Heart left ventricle (tissue), 16 donors: ENCODE data around the gene HGFAC. TPM values are rescaled to one million over a fixed set of nuclear protein-coding genes. Genes with fewer than 3 reads are reported as not detected.

Experiments
- ATAC-seq, 4 donors: fragments of 200-7000 bp; cut with Tn5 transposase; one replicate each; pipeline ENCODE4 v1.9.1; 2020 to 2022; ENCODE audit warnings: moderate library complexity in 4 of 4, mild to moderate bottlenecking in 3 of 4, moderate number of reproducible peaks in 1 of 4
- DNase-seq, 5 donors: peaks; one replicate each; pipeline ENCODE4 v3.0.0-alpha.2; 2020
- H3K27ac ChIP-seq, 12 donors: fragments of 200-600 bp; sonication (generic) in 4 of 12; one replicate each; pipeline versions ENCODE4 v1.5.0 to v1.8.0; 2016 to 2022; ENCODE audit warnings: mild to moderate bottlenecking in 2 of 12
- H3K27me3 ChIP-seq, 9 donors: fragments of 200-600 bp; sonication (generic) in 2 of 9; one replicate each; pipeline versions ENCODE4 v1.5.1 to v1.8.0; 2016 to 2022; ENCODE audit warnings: mild to moderate bottlenecking in 3 of 9
- H3K36me3 ChIP-seq, 9 donors: fragments of 200-600 bp; sonication (generic) in 2 of 9; one replicate each; pipeline versions ENCODE4 v1.5.0 to v1.8.0; 2018 to 2022; ENCODE audit warnings: mild to moderate bottlenecking in 2 of 9
- H3K4me1 ChIP-seq, 12 donors: fragments of 200-600 bp; sonication (generic) in 4 of 12; one replicate each; pipeline versions ENCODE4 v1.5.0 to v1.8.0; 2016 to 2022; ENCODE audit warnings: mild to moderate bottlenecking in 3 of 12
- H3K4me3 ChIP-seq, 12 donors: fragments of 200-600 bp; sonication (generic) in 4 of 12; one replicate each; pipeline versions ENCODE4 v1.5.0 to v1.8.0; 2017 to 2022; ENCODE audit warnings: mild to moderate bottlenecking in 9 of 12, moderate library complexity in 4 of 12
- H3K9me3 ChIP-seq, 12 donors: fragments of 200-600 bp; sonication (generic) in 4 of 12; one replicate each; pipeline versions ENCODE4 v1.5.0 to v1.8.0; 2016 to 2022; ENCODE audit warnings: mild to moderate bottlenecking in 1 of 12
- POLR2A ChIP-seq, 2 donors: fragments of 450-650 bp; IDR thresholded peaks; one replicate each; pipeline ENCODE4 v1.6.1; 2017; ENCODE audit warnings: antibody characterized with exemption in 2 of 2, mild to moderate bottlenecking in 2 of 2, moderate library complexity in 2 of 2
- WGBS, 4 donors: extraction: QIAGEN DNeasy Blood & Tissue Kit in 2 of 4; methylation state at CpG; one replicate each; pipeline versions ENCODE4 v1.1.5 to v1.1.7; 2013 to 2018; 5-methylcytosine and 5-hydroxymethylcytosine counted together
- intact Hi-C, 10 donors: fragments of 100-400 bp; cut with DNase I; formaldehyde crosslinking; loops; one replicate each; pipeline versions ENCODE4 v1.11.1 to v1.14.2; 2022
- polyA plus RNA-seq, 2 donors: library from polyadenylated mRNA; stranded (reverse); fragments of 200-250 nt; gene quantifications; one replicate each; pipeline ENCODE4 v1.2.3, GENCODE V29; 2013
- total RNA-seq, 9 donors: library from RNA; depleted of rRNA in 2 of 9; stranded (reverse); fragments of >200 nt in 2 of 9; fragmentation: NEBNext Ultra II Directional in 3 of 9; extraction: Animal tissue kit (Norgen Biotek cat#: 25700) in 3 of 9; gene quantifications; one replicate each; pipeline versions ENCODE4 v1.1.0 to v1.2.4, GENCODE V29; 2016 to 2023
- TF ChIP-seq, protein P1 (sequence below), 12 donors: fragments of 200-600 bp; sonication (generic) in 4 of 12; IDR thresholded peaks; one replicate each; pipeline versions ENCODE4 v1.5.0 to v1.8.0; 2018 to 2022; ENCODE audit warnings: antibody characterized with exemption in 12 of 12, mild to moderate bottlenecking in 5 of 12
- donor health status: ischemic (EF 13 %, LVEDD 7.1; RV severe dilation, severe dysfunction).
- donor health status: healthy with polysubstance abuse.
- donor health status: DM: no; HTN: yes; CAD: no.
- donor health status: DM: no; HTN: no; CAD: no.
- donor health status: ischemic (EF 25% LVEDD 6.9; RV normal size, moderate dysfunction).
- donor health status: ischemic (EF 25% LVEDD 5.7; RV mildly dilated, moderate dysfunction).
- donor health status: healthy.
- donor health status: DM: yes; HTN: yes; CAD: no.
- donor health status: ischemic (EF 35%, LVEDD 5.7; RV mildly dilated, moderate dysfunction).
- donor health status: nonischemic (EF 11% LVEDD 7.7; RV severe dilation, severe dysfunction).
- donor health status: DM: yes; HTN: yes; CAD: no.
- donor health status: PGD.
- donor health status: ischemic (EF 29% LVEDD 5.4; RV normal size, mild dysfunction).
- donor health status: nonischemic (EF 23%, LVEDD 6.1; RV moderate dilation, normal function).

HGFAC gene
- total and polyA plus RNA-seq, 11 donors = 0.11 to 0.73 (median 0.47) TPM; not detected in 4

DNA sequence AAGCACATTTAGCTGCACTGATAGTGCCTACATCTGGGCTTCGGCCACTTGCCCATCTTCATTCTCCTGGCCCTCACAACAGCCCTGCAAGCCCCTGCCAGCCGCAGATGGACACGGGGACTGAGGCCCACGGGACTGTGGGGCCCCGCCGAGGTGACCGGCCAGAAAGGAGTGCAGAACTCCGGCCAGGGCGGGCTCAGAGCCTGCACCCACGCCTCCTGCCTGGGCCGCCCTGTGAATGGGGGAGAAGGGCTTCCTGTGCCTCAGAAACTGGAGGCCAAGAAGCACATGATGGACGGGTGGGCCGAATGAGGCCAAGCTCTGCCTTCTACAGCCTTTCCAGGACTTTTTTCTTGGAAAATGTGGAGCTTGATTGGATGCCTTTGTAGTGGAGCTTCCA lies 35.7 kb upstream of the HGFAC start:
- ATAC-seq (no peak), DNase-seq (peak in 1 of 5 donors; percentile 16)
- H3K27me3 ChIP-seq = no peaks in the 10 kb centered on the region
- H3K9me3 ChIP-seq = peaks cover 0 to 9% (median 0%) of the 10 kb centered on the region in 12 donors
- no peak overlapping the region for H3K27ac ChIP-seq
- TF ChIP-seq POLR2A (IDR thresholded peaks at IDR 0.05) = no peak
- TF ChIP-seq, protein P1, sequence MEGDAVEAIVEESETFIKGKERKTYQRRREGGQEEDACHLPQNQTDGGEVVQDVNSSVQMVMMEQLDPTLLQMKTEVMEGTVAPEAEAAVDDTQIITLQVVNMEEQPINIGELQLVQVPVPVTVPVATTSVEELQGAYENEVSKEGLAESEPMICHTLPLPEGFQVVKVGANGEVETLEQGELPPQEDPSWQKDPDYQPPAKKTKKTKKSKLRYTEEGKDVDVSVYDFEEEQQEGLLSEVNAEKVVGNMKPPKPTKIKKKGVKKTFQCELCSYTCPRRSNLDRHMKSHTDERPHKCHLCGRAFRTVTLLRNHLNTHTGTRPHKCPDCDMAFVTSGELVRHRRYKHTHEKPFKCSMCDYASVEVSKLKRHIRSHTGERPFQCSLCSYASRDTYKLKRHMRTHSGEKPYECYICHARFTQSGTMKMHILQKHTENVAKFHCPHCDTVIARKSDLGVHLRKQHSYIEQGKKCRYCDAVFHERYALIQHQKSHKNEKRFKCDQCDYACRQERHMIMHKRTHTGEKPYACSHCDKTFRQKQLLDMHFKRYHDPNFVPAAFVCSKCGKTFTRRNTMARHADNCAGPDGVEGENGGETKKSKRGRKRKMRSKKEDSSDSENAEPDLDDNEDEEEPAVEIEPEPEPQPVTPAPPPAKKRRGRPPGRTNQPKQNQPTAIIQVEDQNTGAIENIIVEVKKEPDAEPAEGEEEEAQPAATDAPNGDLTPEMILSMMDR (IDR thresholded peaks at IDR 0.05) = no peak
- no peak overlapping the region for H3K4me3 ChIP-seq
- no peaks in the 10 kb centered on the region for H3K36me3 ChIP-seq
- intact Hi-C loops = no loop called here
- 91 to 98% (median 95%) methylated on average over 7 to 13 of the region's 13 CpGs for WGBS, 4 donors
- H3K4me1 ChIP-seq = peaks cover 0 to 16% (median 4%) of the 10 kb centered on the region in 12 donors

DNA sequence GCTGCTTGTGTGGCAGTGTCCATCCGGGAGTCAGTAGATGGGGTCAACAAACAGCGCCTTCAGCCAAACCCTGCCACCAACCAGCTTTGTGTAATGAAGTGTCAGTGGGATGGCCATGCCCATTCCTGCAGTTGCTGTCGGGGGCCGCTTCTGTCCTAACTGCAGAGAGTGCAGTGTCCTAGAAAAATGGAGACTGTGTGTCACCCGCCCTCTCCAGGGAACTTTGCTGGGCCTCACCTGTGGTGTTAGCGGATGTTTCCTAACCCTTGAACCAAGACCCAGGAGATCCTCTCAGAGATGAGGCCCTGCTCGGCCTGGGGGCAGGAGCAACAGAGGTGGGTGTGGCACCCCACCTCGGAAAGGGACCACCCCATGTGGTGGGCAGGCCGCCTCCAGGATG lies 35.3 kb upstream of the HGFAC start:
- H3K4me3 ChIP-seq = no peak overlapping the region
- H3K36me3 ChIP-seq = no peaks in the 10 kb centered on the region
- intact Hi-C loops = no loop called here
- no peaks in the 10 kb centered on the region for H3K27me3 ChIP-seq
- H3K27ac ChIP-seq = no peak overlapping the region
- WGBS, 4 donors = 95 to 97% (median 96%) methylated on average over 8 to 9 of the region's 9 CpGs
- ATAC-seq = no peak
- TF ChIP-seq POLR2A (IDR thresholded peaks at IDR 0.05) = no peak
- TF ChIP-seq, protein P1 (IDR thresholded peaks at IDR 0.05) = no peak
- H3K4me1 ChIP-seq = peaks cover 0 to 16% (median 4%) of the 10 kb centered on the region in 12 donors
- peaks cover 0 to 9% (median 0%) of the 10 kb centered on the region in 12 donors for H3K9me3 ChIP-seq
- peak in 2 of 5 donors; percentile 15 to 52 for DNase-seq

DNA sequence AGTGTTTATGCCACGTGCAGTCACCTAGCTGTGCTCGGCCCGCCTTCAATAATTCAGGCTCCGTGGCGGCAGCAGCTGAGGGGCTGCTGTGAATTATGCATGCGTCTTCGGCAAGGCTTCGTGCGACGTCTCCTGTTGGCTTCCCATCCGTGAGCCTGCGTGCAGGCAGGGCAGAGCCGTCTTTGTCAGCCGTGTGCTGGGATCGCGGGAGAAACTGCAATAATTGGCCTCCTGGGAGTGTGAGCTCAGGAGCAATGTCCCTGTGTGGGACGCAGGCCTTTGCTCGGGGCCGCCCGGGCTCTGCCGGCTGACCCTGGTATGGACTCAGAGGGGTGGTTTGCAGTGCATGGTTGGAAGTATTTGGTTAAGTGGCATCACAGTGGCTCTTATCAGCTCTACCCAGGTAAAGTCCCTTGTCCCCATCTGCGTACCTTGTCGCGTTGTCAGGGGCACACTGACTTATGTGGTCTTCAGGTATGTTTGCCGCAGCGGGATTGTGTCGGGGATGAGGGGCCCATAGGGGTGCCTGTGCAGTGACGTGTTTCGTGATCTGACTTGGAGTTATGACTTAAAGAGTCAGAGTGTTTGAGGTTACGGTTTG lies 34.5 kb upstream of the HGFAC start:
- H3K36me3 ChIP-seq = no peaks in the 10 kb centered on the region
- no peak for ATAC-seq
- whole genome bisulfite sequencing, 4 donors = 90 to 91% (median 91%) methylated on average over 28 to 30 of the region's 30 CpGs
- H3K4me3 ChIP-seq = no peak overlapping the region
- H3K27ac ChIP-seq = no peak overlapping the region
- H3K9me3 ChIP-seq = peaks cover 0 to 9% (median 0%) of the 10 kb centered on the region in 12 donors
- TF ChIP-seq, protein P1 (IDR thresholded peaks at IDR 0.05) = no peak
- TF ChIP-seq POLR2A (IDR thresholded peaks at IDR 0.05) = no peak
- H3K27me3 ChIP-seq = no peaks in the 10 kb centered on the region
- intact Hi-C loops = no loop called here
- DNase-seq = peak in 2 of 5 donors; percentile 13 to 40
- peaks cover 0 to 14% (median 4%) of the 10 kb centered on the region in 12 donors for H3K4me1 ChIP-seq

DNA sequence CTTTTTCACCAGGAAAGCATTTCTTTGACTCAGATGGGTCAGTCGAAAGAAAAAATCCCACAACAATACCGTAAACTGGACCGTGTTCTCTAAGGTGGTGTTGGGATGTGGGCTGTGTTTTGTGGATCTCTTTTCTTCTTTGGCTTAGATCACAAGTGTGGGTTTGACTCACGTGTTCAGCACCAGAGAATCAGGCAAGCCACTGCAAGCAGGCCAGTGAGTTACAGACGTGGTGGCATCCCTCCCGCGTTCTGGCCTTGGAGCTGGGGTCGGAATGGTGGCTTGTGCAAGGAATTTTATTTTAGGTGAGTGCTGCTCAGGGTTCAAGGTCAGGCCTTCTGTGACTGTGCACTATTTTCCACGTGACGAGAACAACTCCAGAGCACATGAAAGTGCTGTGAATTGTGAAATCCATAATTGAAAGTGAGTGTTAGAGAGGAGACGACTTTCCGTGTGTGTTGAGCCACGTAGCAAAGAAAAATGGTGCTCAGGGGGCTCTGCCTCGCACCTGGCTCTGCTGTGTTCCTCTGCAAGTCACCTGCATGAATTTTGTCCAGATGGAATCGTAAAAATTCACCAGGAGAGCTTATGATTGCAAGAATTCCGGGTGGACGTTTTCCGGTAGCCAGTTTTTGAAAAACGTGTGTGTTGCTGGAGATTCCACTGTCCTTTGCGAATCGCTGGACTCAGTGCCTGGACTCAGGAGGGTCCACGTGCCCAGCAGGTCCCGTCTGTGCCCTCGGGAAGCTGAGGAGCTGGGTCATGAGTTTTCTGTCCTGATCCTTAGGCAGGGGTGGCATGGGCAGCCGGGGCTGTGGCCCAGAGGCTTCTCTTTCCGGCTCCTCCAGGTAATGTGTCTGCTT lies 33.6 kb upstream of the HGFAC start:
- peaks cover 0 to 9% (median 0%) of the 10 kb centered on the region in 12 donors for H3K9me3 ChIP-seq
- DNase-seq = peak in 2 of 5 donors; percentile 12 to 28
- TF ChIP-seq POLR2A (IDR thresholded peaks at IDR 0.05) = no peak
- TF ChIP-seq, protein P1 (IDR thresholded peaks at IDR 0.05) = no peak
- no peaks in the 10 kb centered on the region for H3K27me3 ChIP-seq
- 85 to 91% (median 89%) methylated on average over 26 of the region's 26 CpGs for WGBS, 4 donors
- H3K4me3 ChIP-seq = no peak overlapping the region
- H3K27ac ChIP-seq = no peak overlapping the region
- ATAC-seq = no peak
- peaks cover 0 to 5% (median 0%) of the 10 kb centered on the region in 12 donors for H3K4me1 ChIP-seq
- no peaks in the 10 kb centered on the region for H3K36me3 ChIP-seq
- intact Hi-C loops = no loop called here
